HG03064 (cell line): ENCODE measurements around the gene NOL4L.
"Not testable (repeated sequence)": the region's sequence is repeated elsewhere in the genome, so short reads cannot be mapped to it uniquely, and the experiment has no call there.

ENCODE experiments used
- ATAC-seq: cut with Tn5 transposase; IDR thresholded peaks from one replicate; pipeline ENCODE4 v1.9.1; 2021; ENCODE audit warnings: low read depth; ENCODE audit not compliant: unreplicated experiment

NOL4L gene

DNA sequence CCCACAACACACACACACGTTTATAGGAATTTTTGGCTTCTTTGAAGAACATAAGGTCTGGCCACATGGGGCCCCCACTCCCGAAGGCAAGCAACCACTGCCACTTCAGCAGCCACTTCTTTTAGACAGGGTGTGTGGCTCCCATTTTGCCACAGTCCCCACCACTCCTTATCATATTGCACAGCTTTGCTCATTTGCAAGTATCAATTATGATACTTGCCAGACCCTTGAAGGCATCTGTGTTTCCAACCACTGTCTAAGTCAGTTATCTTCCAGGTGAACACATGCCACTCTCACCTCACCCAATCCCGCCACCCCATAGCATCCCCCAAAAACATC, 73.1 kb downstream of the NOL4L start:
- no peak for ATAC-seq

DNA sequence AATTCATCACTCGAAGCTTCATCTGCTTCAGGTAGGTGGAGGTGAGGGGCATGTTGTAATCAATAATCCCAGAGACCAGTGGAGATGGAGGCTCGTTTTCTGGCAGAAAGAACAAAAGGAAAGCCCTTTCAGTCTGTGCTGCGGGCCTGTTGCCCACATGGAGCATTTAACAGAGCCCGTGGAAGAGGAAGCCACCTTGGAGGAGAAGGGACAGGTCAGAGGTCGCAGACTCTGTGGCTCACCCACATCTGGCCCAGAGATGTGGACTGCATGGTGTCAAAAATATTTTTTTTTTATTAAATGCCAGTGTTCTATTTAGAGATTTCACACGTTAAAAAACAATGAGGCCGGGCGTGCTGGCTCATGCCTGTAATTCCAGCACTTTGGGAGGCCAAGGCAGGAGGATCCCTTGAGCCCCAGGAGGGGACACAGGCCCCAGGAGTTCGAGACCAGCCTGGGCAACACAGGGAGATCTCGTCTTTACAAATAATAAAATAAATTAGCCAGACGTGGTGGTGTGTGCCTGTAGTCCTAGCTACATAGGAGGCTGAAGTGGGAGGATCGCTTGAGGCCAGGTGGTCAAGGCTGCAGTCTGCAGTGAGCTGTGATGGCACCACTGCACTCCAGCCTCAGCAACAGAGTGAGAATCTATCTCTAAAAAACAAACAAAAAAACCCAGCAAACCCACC, 73.6 kb downstream of the NOL4L start:
- ATAC-seq = no peak

DNA sequence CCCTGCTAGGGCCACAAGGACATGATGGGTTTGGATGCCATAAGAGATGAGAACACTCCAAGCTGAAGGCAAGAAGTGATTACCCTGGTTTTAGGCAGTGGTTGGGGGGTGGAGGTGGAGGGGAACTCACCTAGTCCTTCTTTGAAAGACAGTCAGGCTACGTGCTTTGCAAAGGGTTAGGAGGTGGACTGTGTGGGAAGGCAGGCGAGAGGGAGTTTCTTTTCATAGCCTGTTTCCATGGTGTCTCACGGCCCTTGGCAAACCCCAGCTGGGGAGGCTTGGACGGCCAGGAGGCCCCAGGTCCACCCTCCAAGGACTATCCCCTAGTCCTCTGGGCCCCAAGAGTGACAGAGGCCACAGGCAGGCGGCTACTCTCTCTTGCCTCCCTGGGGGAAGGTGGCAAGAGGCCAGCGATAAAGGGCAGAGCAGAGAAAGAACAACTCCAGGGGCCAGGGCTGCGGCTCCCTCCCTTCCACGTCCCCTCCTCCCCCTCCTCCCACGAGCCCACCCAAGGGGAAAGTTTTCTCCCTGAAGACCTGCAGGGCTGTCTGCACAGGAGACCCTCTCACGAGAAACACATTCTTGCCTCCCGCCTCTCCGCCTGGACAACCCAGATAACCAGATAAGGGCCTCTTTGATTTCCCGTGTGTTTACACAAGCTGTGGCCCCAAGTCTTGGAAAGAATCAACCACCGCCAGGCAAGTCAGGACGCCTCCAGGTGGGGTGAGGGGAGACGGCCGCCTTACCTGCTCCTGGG, 74.4 kb downstream of the NOL4L start:
- ATAC-seq = no peak

DNA sequence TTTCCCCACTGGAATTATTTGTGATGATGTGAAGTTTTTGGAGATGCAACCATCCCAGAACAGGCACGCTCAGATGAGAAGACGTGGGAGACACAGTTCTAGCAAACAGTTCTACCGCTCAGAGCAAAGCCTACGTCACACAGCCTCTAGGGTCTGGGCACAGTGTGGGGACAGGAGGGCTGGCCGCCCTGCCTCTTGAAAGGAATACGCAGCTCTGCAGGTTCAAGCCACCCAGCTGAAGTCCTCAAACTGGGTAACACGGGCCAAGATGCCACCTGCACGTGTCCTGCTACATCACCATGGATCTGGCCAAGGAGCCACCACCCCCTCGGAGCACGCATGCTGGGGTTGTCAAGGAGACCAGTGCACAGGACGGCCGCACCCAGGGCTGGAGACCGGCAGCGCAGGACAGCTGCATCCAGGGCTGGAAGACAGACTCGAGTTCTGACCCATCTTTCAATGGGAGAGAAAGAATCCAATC, 75.0 kb downstream of the NOL4L start:
- no peak for ATAC-seq

DNA sequence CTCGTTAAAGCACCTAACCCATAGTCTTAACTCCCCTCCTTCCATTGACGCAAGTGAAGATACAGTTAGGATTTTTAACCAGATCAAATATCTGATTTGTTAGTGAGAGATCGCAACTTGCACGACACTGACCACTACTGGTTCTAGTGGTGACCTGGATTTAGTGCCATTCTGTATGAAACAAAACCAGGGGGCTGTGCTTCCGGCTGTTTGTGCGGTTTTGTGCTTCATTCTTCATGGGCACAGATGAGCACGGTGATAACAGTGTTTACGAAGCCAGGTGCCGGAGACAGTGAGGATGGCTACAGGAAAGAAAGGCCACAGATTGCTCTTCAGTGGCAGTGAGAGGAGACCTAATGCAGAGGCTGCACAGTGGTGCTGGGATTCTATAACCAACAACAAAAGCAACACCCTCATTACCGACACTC, 75.5 kb downstream of the NOL4L start:
- no peak for ATAC-seq

DNA sequence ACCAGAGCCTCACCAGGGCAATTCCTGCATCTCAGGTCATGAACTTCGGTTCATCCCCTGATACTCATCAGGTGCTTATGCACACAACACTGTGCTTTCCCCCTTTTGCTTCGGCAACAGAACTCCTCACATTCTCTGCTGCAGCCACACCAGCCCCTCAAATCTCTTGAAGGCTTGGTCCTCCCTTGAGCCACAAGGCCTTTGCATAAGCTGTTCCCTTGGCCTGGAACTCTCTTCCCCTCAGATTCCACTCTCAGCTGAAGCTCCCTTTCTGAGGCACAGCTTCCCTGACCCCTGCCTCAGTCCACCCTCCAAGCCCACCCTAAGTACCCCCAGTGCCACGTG, 76.4 kb downstream of the NOL4L start:
- ATAC-seq = no peak

DNA sequence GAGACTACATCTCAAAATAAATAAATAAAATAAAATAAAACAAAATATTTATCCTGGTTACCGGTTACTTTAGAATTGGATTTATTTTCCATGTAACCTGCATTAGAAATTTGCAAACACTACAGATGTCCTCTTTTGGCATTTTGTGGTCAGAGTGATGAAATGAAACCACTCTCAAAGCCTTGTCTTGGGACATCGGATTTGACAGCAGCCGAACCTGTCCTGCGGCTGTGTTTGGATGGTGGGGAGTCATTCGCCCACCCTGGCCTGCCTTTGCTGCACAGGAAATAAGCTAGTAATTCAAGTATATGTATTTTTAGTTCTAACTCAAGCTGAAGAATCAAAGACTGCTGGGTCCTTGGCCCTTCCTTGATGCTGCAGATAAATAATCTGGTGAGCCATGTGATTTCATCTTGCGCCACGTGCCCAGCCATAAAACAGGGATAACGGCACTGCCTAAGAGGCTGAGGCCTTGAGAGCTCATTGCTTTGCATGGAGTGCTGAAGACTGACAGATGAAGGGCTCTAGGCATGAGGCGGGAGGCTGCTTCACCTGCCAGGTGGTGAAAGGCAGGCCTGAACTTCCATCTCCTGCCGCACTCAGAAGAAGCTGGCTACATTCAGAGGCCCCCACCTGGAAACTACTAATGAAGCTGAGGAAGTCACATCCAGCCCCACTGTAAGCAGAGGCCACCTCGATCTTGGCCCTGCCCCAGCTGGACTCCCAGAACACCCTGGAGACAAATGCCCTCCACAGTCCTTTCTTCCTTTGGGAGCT, 76.9 kb downstream of the NOL4L start:
- ATAC-seq = no peak

DNA sequence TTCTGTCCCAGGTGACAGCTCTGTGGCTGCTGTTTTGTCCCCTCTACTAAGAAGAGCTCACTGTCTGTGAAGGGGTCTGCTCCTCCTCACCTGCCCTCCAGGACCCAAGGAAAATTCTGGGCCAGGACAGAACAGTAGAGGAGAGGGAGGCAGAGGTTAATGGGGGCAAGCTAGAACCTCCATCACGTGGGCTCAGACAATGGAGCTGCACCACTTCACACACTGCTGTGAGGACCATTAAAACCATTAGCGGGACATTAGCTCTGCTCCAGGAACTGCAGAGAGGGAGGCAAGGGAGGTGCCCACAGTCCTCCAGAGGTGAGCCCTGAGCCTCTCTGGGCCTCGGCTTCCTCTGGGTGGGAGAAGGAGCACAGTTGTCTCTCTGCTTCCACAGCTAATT, 78.4 kb downstream of the NOL4L start:
- no peak for ATAC-seq

DNA sequence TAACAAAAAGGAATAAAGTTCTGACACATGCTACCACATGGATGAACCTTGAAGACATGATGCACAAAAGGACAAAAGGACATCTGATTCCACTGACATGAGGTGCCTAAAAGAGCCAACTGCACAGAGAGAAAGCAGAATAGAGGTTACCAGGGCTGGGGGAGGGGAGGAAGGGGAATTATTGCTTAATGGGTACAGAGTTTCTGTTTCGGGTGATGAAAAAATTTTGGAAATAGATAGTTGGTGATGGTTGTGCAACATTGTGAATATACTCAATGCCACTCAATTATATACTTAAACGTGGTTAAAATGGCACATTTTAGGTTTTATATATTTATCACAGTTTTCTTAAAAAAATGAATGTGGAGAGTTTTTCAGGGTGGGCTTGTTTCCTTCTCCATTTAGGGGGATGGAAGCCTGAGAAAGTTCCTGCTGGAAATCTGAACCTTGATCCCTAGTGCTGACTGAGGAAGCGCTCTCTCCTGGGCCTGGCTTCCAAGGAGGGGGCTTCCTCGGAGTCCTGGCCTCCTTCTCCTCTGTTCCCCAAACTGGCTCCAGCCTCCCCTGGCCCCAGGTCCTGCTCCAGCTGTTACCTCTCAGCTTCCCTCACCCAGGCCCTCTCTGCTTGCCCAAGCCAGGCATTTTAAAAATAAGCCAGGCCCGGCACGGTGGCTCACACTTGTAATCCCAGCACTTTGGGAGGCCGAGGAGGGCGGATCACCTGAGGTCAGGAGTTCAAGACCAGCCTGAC, 79.2 kb downstream of the NOL4L start:
- ATAC-seq = no peak

DNA sequence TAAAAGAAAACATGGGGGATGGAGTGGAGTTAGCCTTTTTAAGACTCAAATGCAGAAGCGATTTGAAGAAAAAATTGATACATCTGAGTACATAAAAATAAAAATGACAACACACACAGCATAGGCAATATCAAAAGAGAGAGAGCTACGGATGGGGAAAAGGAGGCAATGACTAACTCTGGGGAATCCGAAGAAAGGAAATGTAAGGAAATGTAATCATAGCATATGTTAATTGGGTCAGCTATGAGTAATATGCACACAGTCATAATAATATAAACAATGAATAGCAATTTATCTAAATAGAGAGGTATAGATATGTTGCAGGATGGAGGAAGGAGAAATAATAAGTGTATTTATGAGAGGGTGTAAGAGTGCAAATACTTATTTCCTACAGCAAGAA, 83.4 kb downstream of the NOL4L start:
- no peak for ATAC-seq

DNA sequence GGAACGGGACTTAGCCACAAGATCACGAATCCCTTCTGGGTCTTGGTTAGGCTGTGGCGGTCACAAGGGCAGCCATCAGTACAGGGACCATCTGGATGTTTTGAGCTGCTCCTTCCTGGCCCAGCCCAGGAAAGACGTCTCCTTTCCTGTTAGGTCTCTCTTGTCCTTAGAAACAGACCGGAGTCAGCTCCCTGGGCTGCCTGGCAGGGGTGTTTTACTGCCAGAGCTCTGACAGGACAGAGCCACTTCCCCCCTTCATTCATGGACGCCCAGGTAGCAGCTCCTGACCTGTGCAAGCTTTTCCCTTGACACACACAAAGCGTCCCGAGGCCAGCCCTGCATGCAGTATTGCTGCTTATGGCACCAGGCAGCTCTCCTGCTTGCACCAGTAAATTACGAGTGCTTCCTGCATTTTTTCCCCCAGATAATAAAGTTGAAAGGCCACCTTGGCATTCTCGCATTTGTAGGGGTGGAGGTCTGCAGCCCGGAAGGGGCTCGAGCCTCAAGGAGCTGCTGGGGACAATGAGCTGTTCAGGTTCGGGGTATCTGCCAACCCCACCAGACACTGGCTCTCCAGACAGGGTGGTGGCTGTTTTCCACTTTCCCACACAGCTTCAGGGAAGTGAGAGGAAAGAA, 87.4 kb downstream of the NOL4L start:
- no peak for ATAC-seq

DNA sequence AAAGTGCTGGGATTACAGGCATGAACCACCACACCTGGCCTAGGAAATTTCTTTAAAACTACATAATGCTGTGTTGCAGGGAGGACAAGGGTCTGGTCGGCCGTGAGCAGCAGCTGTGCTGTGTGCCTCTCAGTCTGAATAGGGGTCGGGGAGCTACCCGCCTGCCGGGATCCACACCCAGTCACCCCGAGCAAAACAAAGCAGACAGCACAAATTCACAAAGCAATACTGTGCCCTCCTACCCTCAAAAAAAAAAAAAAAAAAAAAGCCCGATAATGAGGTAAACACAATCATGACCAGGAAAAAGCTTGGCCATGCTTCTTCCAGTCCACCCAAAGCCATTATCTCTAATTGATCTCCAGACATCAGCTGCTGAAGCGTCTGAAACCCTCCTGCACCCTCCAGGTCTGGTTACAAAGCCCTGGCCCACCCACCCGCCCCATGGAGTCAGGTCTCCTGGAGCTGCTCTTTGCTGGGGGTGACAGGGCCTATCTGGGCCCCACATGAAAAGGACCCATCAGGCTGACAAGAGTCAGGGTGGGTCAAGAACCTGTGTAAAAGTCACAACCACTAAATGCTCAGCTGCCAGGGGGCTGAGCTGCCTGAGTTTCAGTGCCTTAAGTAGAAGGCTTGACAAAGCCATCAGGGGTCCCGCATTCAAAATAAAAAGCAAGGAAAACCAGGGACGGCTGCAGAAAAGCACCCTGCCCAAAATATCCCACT, 88.2 kb downstream of the NOL4L start:
- ATAC-seq = no peak

DNA sequence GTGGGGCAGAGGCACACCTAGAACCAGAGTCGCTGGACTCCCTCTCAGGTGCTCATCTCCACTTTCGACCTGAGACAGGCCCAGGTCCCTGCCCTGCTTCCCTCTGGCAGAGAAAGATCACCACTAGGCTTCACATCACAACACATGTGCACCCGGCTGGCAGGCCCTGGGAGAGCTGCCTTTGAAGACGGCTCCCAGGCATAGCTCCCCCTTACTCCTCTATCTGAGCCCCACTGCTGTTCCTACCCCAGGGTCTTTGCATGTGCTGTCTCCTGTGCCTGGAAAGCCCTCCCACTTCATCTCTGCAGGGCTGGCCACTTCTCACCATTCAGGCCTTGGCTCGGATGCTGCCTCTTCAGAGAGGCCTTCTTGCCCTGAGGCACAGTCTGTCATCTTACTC, 89.2 kb downstream of the NOL4L start:
- ATAC-seq = no peak

DNA sequence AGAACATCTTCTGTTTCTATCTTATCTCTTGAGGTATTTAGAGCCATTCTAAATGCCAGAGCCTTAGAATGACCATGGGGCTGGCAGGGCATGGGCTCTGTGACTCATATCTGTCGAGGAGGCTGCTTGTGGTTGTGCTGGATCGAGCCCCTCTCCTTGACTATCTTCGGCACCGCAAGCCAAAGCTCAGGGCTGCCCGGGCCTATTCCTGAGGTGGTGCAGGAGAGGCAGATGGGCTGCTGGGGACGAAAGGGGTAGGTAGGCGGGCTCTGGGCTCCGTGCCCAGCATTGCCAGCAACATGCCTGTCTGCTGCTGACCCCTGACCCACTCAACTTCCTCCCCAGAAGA, 89.9 kb downstream of the NOL4L start:
- no peak for ATAC-seq

DNA sequence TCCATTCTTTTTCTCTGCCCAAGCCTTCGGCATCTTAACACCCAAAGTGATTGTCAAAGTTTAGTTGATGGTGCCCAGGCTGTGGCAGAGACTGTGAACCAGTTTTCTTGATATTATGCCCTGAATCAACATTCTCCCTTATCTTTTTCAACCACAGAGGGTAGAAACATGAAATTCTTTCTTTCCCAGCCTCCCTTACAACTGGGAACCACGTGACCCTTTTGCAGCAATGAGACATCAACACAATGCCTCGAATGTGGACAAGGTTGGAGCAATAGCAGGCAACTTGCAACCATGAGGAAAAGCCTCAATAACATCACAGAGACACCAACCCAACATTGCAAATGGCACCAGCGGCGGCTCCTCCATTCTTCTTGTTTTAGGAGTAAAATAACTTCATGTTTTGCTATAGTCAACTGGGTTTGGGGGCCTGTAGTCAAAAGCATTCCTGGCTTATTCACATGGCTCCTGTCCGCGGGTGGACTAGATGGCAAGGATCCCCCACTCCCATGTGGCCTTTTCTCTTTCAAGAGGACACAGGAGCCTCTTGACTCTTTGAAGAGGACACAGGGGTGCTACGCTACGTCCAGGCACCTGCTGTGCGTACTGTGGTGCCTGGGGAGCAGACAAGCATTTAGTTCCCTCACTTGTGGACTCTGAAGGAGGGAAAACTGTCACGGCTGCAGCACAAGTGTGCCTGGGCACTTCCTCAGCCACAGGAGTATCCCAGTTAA, 90.5 kb downstream of the NOL4L start:
- ATAC-seq = no peak

DNA sequence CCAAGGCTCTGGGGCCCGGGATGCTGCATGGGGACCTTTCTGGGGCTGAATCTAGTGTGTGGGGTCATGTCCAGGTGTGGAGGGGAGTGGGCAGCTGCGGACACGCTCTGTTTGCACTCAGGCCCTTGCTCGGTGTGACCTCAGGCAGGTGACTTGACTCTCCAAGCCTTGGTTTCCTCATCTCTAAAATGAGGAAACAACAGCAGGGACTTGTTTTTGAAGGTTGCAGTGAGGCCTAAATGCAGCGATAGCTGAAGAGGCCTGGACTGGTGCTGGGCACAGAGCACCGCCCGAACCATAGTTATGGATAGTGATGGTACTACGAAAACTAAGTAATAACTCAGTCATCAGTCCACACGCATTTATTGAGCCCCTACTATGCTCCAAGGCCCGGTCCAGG, 91.8 kb downstream of the NOL4L start:
- no peak for ATAC-seq

DNA sequence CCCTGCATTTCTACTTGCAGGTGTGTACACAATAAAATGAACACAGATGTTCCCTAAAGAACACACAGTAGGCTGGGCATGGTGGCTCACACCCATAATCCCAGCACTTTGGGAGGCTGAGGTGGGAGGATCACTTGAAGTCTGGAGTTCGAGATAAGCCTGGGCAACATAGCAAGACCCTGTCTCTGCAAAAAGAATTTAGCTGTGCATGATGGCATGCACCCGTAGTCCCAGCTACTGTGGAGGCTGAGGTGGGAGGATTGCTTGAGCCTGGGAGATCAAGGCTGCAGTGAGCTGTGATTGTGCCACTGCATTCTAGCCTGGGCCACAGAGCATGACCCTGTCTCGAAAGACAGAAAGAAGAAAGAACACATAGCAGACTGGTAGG, 93.4 kb downstream of the NOL4L start:
- not testable (repeated sequence) for ATAC-seq

DNA sequence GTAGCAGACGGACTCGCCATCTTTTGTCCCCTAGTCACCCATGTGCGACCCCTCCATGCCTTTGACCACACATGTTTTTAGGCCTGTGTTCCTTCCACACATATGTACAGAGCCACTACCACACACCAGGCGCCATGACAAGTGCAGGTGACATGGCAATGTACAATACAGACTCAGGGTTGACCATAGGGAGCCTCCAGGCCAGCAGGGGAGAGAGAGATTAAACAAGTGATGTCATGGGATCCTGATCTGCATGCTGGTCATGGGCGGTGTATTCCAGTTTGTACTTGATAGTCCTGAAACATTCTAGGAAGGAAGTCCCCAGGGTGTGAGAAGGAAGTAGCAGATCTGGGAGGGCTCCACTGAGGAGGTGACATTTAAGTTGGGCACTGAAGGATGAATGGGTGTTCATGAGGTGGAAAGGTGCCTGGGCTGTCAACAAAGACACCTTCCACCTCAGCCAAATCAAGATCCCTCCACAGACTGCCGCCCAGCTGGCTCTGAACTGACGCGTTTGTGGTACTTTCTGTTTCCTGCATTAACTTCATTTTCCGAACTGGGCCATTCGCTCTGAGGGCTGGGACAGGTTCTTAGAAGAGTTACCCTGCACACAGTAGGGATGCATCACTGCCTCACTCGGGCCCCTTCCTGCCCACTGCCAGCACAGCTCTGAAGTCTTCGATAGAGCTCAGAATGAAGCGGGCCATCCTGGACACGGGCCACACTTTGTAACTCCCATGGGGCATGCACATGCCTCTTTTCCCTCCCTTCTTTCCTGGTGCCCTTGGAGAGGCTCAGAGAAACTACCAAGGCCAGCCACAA, 94.0 kb downstream of the NOL4L start:
- ATAC-seq = no peak
